ENCODE measurements around the gene KCNIP4.

Gene KCNIP4

GRCh38 chr4:21571100-21571499 lies 377.5 kb downstream of the KCNIP4 start:
- DNase-seq (ENCODE audit: low spot score): no peak

DNA sequence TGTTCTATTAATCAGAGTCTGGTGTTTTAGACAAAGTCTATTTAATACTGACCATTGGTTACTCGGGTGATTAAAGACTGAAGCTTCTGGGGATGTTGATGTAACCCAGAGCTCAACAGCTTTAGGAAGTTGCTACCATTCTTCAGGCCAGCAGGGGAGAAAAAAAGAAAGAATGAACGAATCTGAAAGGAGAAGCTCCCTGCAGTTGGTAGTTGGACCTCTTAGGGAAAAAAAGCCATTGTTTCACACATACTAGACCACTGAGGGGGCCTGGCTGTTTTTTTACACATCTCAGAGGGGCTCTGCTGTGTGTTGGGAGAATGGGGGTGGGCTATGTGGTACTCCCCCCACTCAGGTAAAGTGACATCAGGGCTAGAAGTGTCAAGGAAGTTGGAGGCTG lies 378.9 kb downstream of the KCNIP4 start:
- DNase-seq (ENCODE audit: low spot score): no peak

DNA sequence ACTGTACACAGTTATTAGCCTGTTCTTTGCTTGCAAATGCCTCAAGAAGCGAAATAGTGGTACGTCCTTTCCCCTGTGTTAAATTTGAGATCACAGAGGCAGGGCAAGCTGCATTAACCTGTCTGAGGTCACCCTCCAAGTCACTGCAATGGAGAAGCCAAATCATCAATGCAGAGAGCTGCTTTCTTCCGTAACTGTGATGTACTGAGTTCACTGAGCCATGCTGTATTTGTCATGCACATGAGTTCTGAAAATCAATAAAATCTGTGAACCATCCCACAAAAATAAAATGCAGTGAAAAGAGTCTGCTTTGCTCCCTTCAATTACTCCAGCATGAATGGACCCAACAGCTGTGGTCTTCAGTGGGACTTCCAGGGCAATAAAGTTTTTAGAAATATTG lies 393.5 kb downstream of the KCNIP4 start:
- DNase-seq (ENCODE audit: low spot score): no peak

GRCh38 chr4:21554500-21554899 lies 394.1 kb downstream of the KCNIP4 start:
- DNase-seq (ENCODE audit: low spot score): no peak

GRCh38 chr4:21554066-21554465 lies 394.5 kb downstream of the KCNIP4 start:
- DNase-seq (ENCODE audit: low spot score): peak; percentile 3

DNA sequence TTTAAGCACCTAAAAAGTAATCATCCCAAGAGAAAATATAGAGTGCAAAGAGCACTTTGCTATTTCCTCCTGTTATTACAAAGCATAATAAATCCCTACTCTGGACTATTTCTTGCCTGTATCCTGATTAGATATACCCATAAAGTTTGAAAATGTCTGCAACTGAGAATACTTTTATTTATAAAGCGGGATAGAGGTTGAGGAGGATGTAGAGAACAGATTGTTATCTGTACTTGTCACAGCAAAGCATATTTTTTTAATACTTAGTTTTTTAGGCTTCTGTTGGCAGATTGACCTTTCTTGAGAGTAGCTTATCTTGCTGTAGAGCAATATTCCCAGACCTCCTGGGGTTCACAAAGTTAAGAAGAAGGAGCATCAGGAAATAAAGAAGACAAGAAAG lies 396.1 kb downstream of the KCNIP4 start:
- no peak for DNase-seq (ENCODE audit: low spot score)

DNA sequence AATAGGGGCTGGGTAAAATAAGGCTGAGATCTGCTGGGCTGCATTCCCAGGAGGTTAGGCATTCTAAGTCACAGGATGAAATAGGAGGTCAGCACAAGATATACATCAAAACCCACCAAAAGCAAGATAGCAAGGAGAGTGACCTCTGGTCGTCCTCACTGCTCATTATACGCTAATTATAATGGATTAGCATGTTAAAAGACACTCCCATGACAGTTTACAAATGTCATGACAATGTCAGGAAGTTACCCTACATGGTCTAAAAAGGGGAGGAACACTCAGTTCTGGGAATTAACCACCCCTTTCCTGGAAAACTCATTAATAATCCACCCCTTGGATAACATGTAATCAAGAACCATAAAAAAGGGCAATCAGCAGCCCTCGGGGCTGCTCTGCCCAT lies 403.6 kb downstream of the KCNIP4 start:
- no peak for DNase-seq (ENCODE audit: low spot score)

DNA sequence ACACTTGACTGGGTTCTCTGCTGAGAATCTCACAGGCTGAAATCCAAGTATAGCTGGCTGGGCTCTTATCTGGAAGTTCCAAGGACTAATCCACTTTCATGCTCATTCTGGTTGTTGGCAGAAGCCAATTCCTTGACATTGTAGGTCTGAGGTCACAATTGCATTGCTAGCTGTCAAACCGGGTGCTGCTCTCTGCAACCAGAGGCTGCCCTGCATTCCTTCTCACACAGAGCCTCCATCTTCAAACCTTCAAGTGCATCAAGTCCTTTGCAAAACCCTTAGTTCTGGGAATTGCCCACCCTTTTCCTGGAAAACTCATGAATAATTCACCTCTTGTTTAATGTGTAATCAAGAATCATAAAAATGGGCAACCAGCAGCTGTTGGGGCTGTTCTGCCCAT lies 404.2 kb downstream of the KCNIP4 start:
- DNase-seq (ENCODE audit: low spot score): no peak

DNA sequence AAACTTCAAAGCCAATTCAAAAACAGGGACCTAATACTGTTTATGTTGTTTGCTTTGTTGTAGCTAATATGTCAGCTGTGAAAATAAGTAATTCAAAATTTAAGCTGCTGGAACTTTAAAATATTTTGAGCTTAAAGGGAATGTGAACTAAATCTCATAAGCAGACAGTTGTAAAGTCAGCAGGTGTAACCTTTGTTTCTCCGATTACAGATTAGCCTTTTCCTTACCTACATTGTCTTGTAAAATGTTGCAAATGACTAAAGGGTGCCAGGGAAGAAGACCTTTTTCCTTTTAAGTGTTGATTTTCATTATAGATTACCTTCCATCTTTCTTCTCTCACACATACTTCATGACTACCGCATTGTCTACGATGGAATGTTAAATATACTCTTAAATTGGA lies 405.1 kb downstream of the KCNIP4 start:
- no peak for DNase-seq (ENCODE audit: low spot score)

GRCh38 chr4:21535898-21536297 lies 412.7 kb downstream of the KCNIP4 start:
- DNase-seq (ENCODE audit: low spot score): no peak

DNA sequence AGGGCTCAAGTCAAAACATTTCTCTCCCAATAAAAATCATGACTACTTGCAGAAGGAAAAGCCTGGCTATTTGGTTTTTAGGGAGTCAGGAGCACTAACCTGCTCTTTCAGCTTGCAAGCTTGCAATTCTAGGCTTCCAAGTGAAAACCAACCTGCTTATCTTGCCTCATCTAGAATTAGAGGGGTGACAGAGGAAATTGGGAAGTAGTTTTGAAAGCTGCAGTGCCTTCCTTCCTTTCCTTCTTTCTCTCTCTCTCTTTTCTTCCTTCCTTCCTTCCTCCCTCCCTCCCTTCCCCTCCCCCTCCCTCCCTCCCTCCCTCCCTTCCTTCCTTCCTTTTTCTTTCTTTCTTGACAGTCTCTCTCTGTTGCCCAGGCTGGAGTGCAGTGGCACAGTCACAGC lies 417.5 kb downstream of the KCNIP4 start:
- no peak for DNase-seq (ENCODE audit: low spot score)

DNA sequence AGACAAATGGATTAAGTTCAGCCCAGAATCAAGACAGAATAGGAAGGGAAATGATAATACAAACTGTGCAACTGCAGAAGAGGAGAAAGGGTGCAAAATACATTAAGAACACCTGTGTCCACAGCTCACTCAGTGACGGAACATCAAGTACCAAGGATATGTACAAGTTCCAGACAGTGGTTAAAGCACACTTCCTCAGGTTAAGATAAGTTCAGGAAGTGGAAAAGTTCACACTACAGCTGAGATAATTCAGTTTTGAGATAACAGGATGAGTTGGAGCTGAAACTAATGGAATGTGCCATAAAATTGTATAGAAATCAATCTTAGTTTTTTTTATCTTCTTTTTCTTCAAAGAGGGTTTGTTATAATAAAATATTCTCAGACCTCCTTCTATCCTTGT lies 419.4 kb downstream of the KCNIP4 start:
- no peak for DNase-seq (ENCODE audit: low spot score)

- DNase-seq (ENCODE audit: low spot score): no peak
Observed at GRCh38 chr4:21522296-21522695, 426.3 kb downstream of the KCNIP4 start.

- no peak for DNase-seq (ENCODE audit: low spot score)
Observed at GRCh38 chr4:21517126-21517859, 431.3 kb downstream of the KCNIP4 start.

- DNase-seq (ENCODE audit: low spot score): no peak
Observed at GRCh38 chr4:21514022-21514694, 434.4 kb downstream of the KCNIP4 start.

GRCh38 chr4:21512353-21512752 lies 436.2 kb downstream of the KCNIP4 start:
- peak; percentile 63 for DNase-seq (ENCODE audit: low spot score)

GRCh38 chr4:21507439-21507838 lies 441.1 kb downstream of the KCNIP4 start:
- DNase-seq (ENCODE audit: low spot score): peak; percentile 5

GRCh38 chr4:21490682-21491081 lies 457.9 kb downstream of the KCNIP4 start:
- no peak for DNase-seq (ENCODE audit: low spot score)

- DNase-seq (ENCODE audit: low spot score): no peak
Observed at GRCh38 chr4:21476757-21477156, 471.8 kb downstream of the KCNIP4 start.

DNA sequence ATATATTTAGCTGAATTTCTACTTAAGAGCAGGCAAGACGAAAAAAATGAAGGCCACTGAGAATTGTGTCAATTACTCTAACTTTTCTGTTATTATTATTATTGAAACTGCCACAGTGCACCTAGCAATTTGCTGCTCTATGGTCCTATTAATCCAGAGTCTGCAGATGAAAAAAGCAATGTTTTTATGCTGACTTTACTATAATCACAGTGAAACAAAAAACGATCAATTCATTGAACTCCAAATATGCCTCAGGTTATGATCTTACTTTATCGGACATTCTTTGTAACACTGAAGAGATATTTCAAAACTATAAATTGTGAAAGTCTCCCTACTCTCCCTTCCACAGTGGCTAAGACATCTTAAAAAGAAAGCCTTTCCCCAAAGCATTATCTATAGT lies 474.4 kb downstream of the KCNIP4 start:
- no peak for DNase-seq (ENCODE audit: low spot score)

- no peak for DNase-seq (ENCODE audit: low spot score)
Observed at GRCh38 chr4:21470535-21470934, 478.0 kb downstream of the KCNIP4 start.

- peak; percentile 13 for DNase-seq (ENCODE audit: low spot score)
Observed at GRCh38 chr4:21469438-21470300, 478.9 kb downstream of the KCNIP4 start.

GRCh38 chr4:21467551-21467950 lies 481.0 kb downstream of the KCNIP4 start:
- no peak for DNase-seq (ENCODE audit: low spot score)

All from Ammon's horn (tissue), 1 donor.